PC-9 (cell line): ENCODE measurements around the gene CLCF1. TPM values are rescaled to one million over a fixed set of nuclear protein-coding genes. Genes with fewer than 3 reads are reported as not detected.

Experiments
- BruUV-seq: library from RNA; stranded (reverse); fragments of 400-500 nt; replicated peaks from 2 replicates; lab custom pipeline; 2021; lab: Mats Ljungman, UMichigan
- CTCF ChIA-PET: fragments of 300-600 bp; sonication (Branson Sonifier 250); formaldehyde crosslinking; loops from one replicate; lab custom pipeline; 2022; ENCODE audit warnings: antibody characterized with exemption; lab: Charles Lee
- POLR2A ChIA-PET: fragments of 300-600 bp; sonication (Branson Sonifier 250); formaldehyde crosslinking; loops from one replicate; lab custom pipeline; 2022; ENCODE audit warnings: antibody characterized with exemption; ENCODE audit not compliant: unreplicated experiment; lab: Charles Lee
- DNase-seq, 2 experiments: peaks; one replicate each; pipeline versions ENCODE4 v3.0.0 to v3.0.0-alpha.2; 2015 to 2022; ENCODE audit warnings: mixed read lengths in 1 of 2
- H2AFZ ChIP-seq: fragments of 200-600 bp; sonication (generic); 2 replicates; pipeline ENCODE4 v1.8.1; 2017; ENCODE audit warnings: antibody characterized with exemption
- H3F3A ChIP-seq: fragments of 200-600 bp; sonication (generic); 2 replicates; pipeline ENCODE4 v1.8.1; 2017; ENCODE audit warnings: antibody characterized with exemption, mild to moderate bottlenecking, low read depth; ENCODE audit not compliant: insufficient read depth
- H3K27ac ChIP-seq: fragments of 200-600 bp; sonication (generic); 2 replicates; pipeline ENCODE4 v1.6.1; 2016; ENCODE audit warnings: mixed run types
- H3K27me3 ChIP-seq: fragments of 200-600 bp; sonication (generic); 2 replicates; pipeline ENCODE4 v1.6.1; 2016; ENCODE audit warnings: low read depth, mixed run types; ENCODE audit not compliant: insufficient read depth
- H3K36me3 ChIP-seq: fragments of 200-600 bp; sonication (generic); 2 replicates; pipeline ENCODE4 v1.6.1; 2016; ENCODE audit warnings: low read depth, mixed run types
- H3K4me1 ChIP-seq: fragments of 200-600 bp; sonication (generic); replicated peaks from 2 replicates; pipeline ENCODE4 v1.6.1; 2016; ENCODE audit warnings: mixed run types; ENCODE audit not compliant: insufficient read depth
- H3K4me2 ChIP-seq: fragments of 200-600 bp; sonication (generic); 2 replicates; pipeline ENCODE4 v1.6.1; 2017; ENCODE audit warnings: mixed run types
- H3K4me3 ChIP-seq: fragments of 200-600 bp; sonication (generic); 2 replicates; pipeline ENCODE4 v1.6.1; 2016; ENCODE audit warnings: mixed run types
- H3K79me2 ChIP-seq: fragments of 200-600 bp; sonication (generic); 2 replicates; pipeline ENCODE4 v1.6.1; 2017; ENCODE audit warnings: low read depth, mixed run types
- H3K9me2 ChIP-seq: fragments of 200-600 bp; sonication (generic); 2 replicates; pipeline ENCODE4 v1.8.1; 2017; ENCODE audit warnings: mild to moderate bottlenecking; ENCODE audit not compliant: insufficient read depth
- H3K9me3 ChIP-seq: fragments of 200-600 bp; sonication (generic); 2 replicates; pipeline ENCODE4 v1.8.1; 2016; ENCODE audit warnings: low read depth; ENCODE audit not compliant: insufficient read depth
- H4K20me1 ChIP-seq: fragments of 200-600 bp; sonication (generic); 2 replicates; pipeline ENCODE4 v1.8.1; 2017; ENCODE audit not compliant: insufficient read depth
- CTCF ChIP-seq: fragments of 200-600 bp; sonication (generic); conservative IDR thresholded peaks from 2 replicates; pipeline ENCODE4 v1.6.1; 2017; ENCODE audit warnings: mixed run types, antibody characterized with exemption, mild to moderate bottlenecking, moderate library complexity
- EZH2 ChIP-seq: fragments of 200-600 bp; sonication (generic); IDR thresholded peaks from 2 replicates; pipeline ENCODE4 v1.8.0; 2017; ENCODE audit warnings: antibody characterized with exemption, low read depth
- intact Hi-C: fragments of 100-400 bp; cut with micrococcal nuclease; formaldehyde crosslinking; loops from one replicate; pipeline ENCODE4 v1.10.0; 2022; ENCODE audit not compliant: unreplicated experiment
- total RNA-seq: library from RNA; stranded (reverse); gene quantifications from 2 replicates; pipeline ENCODE4 v1.2.3, GENCODE V29; 2021

Gene CLCF1
- total RNA-seq, 1 experiment from 2014 or later: 17.0 TPM

- Histone ChIP-seq H3K27me3 (no peaks in the 10 kb centered on the region), H2AFZ (no peak overlapping the region), H3F3A (peaks cover 31% of the 10 kb centered on the region), H3K4me1 (peaks cover 24% of the 10 kb centered on the region), H3K4me3 (no peak overlapping the region), H4K20me1 (no peaks in the 10 kb centered on the region; the same call in 1 of the 2 replicates), H3K9me3 (no peaks in the 10 kb centered on the region), H3K4me2 (peak overlapping the region; percentile 96; the same call in 1 of the 2 replicates), H3K79me2 (peaks cover 21% of the 10 kb centered on the region), H3K27ac (no peak overlapping the region), H3K36me3 (no peaks in the 10 kb centered on the region), H3K9me2 (no peaks in the 10 kb centered on the region)
- ChIA-PET POLR2A (no interaction called here), CTCF (no interaction called here)
- intact Hi-C loops: no loop called here
- no peak for TF ChIP-seq EZH2
- TF ChIP-seq CTCF: peak; percentile 76
- peak in 1 of 2 experiments; percentile 60 for DNase-seq
- BruUV-seq: no TSS peak
Observed at GRCh38 chr11:67389477-67389876, 16.1 kb upstream of the CLCF1 start.

GRCh38 chr11:67387518-67387917, 14.1 kb upstream of the CLCF1 start:
- Histone ChIP-seq H3K4me3 (no peak overlapping the region), H3K4me2 (no peak overlapping the region), H4K20me1 (no peaks in the 10 kb centered on the region; the same call in 1 of the 2 replicates), H2AFZ (no peak overlapping the region), H3K4me1 (peaks cover 23% of the 10 kb centered on the region), H3K9me3 (no peaks in the 10 kb centered on the region), H3K9me2 (no peaks in the 10 kb centered on the region), H3K36me3 (no peaks in the 10 kb centered on the region), H3K79me2 (peaks cover 21% of the 10 kb centered on the region), H3K27ac (no peak overlapping the region), H3F3A (peaks cover 32% of the 10 kb centered on the region), H3K27me3 (no peaks in the 10 kb centered on the region)
- no peak for DNase-seq
- ChIA-PET POLR2A (interaction anchor here (0.5 to 0.7 kb wide), 2 partner anchors 9 to 713 kb away, joined by 3 to 6 read pairs; no protein-coding TSS in a partner anchor), CTCF (no interaction called here)
- TF ChIP-seq CTCF: no peak
- no peak for TF ChIP-seq EZH2
- no TSS peak for BruUV-seq
- intact Hi-C loops: no loop called here

- Histone ChIP-seq H3K27me3 (no peaks in the 10 kb centered on the region), H2AFZ (no peak overlapping the region), H3K9me2 (no peaks in the 10 kb centered on the region), H3K4me3 (no peak overlapping the region), H3K4me2 (no peak overlapping the region), H3F3A (peaks cover 28% of the 10 kb centered on the region), H3K9me3 (no peaks in the 10 kb centered on the region), H4K20me1 (no peaks in the 10 kb centered on the region), H3K79me2 (peaks cover 21% of the 10 kb centered on the region), H3K36me3 (no peaks in the 10 kb centered on the region), H3K4me1 (peaks cover 24% of the 10 kb centered on the region), H3K27ac (no peak overlapping the region)
- TF ChIP-seq EZH2 (no peak), CTCF (no peak)
- no TSS peak for BruUV-seq
- intact Hi-C loops: no loop called here
- ChIA-PET POLR2A (interaction anchor here (0.5 to 0.7 kb wide), 2 partner anchors 10 to 713 kb away, joined by 3 to 6 read pairs; no protein-coding TSS in a partner anchor), CTCF (interaction anchor here (0.6 to 1.3 kb wide), 3 partner anchors 36 to 86 kb away, joined by 4 to 8 read pairs (median 4); no protein-coding TSS in a partner anchor)
- DNase-seq: no peak
Observed at GRCh38 chr11:67387069-67387468, 13.7 kb upstream of the CLCF1 start.
